ENCODE measurements around the gene RANBP3L.

The RANBP3L gene

DNA sequence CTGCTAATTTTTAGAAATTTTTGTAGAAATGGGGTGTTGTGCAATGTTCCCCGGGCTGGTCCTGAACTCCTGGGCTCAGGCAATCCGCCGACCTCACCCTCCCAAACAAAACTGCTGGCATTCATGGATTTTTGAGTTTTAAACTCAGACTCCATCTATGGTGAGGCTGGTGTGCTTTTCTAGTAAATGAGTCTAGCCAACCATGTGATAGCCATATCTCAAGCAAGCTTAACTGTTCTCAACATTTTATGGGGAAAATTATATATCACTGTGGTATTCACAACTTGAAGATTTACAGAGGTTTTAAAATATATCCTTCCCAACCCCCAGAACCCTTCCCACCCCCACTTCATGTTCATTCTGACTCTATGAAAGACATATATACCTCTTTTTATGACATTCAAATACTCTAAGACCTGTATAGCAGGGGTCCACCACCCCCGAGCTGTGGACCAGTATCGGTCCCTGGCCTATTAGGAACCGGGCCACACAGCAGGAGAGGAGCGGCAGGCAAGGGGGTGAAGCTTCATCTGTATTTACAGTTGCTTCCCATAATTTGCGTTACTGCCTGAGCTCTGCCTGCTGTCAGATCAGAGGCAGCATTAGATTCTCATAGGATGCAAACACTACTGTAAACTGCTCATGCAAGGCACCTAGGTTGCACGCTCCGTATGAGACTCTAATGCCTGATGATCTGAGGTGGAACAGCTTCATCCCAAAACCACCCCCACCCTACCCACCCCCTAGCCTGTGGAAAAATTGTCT lies 55.5 kb downstream of the RANBP3L start:
- in situ Hi-C loops (cut with MboI; ENCODE audit: low sequenced_read_pairs), result loop anchor here (10.0 kb wide), 1 partner anchor 449 kb away; no protein-coding TSS in a partner anchor

DNA sequence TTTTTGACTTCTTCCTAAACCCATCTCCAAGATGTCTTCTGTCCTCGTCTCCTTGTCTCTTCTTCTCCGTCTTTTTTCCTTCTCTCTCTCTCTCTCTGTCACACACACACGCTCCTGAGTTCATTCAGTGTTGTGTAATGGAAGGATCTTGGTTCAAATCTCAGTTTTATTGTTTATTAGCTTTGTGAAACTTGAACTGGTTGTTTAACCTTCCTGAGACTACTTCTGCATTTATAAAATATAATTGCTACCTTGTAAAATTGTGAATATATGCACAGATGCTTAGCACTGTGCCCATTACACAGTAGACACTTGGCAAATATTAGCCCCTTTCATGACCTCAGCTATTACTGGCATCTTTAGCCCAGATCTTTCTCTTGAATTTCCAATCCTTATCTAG lies 57.6 kb downstream of the RANBP3L start:
- in situ Hi-C loops (cut with MboI; ENCODE audit: low sequenced_read_pairs), result loop anchor here (10.0 kb wide), 1 partner anchor 451 kb away; no protein-coding TSS in a partner anchor

DNA sequence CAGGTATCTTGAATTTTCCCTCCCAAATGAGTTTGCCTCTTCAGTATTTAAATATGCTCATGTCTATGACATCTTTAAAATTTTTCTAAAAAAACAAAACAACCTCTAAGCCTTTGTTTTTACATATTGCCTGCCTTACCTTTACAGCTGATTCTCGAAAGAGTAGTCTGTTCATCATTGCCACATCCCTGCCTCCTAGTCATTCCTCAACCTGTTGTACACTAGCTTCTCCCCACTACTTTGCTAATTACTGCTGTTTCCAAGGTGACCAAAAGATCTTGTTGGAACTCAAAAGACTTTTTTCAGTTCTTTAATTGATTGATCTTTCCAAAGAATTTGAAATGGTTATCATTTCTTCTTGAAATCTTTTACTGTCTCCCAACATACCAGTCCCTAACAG lies 58.0 kb downstream of the RANBP3L start:
- in situ Hi-C loops (cut with MboI; ENCODE audit: low sequenced_read_pairs), result loop anchor here (10.0 kb wide), 1 partner anchor 451 kb away; no protein-coding TSS in a partner anchor

DNA sequence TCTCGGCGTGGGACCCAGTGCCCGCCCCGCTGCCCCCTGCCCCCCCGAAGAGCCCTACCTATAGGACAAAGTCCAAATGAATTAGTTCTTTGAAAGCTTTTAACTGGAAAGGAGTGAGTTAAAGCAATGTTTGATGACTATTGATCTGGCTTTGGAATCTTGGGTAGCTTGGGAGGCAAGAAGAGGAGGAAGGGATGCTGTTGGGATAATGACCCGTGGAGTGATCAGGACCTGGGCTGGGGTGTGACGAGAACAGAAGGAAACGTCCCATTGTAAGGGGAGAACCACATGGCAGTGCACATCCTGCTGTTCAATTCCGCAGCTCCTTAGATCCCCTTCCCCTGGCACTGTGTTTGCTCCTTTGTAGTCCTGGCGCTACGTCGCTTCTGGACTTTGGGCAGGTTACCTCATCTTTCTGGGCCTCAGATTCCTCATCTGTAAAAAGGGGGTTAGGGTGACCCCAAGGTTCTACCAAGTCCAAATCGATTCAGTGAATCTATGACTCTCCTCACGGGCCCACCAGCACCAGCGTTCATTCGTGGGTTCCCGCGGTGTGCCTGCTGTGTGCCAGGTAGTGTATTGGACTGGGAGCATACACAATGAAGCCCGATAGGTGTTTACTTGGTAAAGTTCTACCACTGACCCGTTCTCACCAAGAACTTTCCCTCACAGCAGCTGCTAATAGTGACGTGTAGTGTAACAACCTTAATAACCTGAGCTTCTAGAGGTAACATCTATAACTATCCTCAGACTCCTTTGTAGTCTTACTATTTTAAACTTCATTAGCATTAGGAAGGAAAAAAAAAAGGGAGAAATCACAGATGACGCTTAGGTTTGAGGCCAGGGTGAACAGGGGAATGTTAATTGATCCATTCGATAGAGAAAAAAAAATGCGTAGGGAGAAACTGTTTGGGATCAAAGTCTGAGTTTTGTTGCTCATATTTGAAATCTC lies 58.9 kb downstream of the RANBP3L start:
- in situ Hi-C loops (cut with MboI; ENCODE audit: low sequenced_read_pairs), result loop anchor here (10.0 kb wide), 1 partner anchor 452 kb away; no protein-coding TSS in a partner anchor

DNA sequence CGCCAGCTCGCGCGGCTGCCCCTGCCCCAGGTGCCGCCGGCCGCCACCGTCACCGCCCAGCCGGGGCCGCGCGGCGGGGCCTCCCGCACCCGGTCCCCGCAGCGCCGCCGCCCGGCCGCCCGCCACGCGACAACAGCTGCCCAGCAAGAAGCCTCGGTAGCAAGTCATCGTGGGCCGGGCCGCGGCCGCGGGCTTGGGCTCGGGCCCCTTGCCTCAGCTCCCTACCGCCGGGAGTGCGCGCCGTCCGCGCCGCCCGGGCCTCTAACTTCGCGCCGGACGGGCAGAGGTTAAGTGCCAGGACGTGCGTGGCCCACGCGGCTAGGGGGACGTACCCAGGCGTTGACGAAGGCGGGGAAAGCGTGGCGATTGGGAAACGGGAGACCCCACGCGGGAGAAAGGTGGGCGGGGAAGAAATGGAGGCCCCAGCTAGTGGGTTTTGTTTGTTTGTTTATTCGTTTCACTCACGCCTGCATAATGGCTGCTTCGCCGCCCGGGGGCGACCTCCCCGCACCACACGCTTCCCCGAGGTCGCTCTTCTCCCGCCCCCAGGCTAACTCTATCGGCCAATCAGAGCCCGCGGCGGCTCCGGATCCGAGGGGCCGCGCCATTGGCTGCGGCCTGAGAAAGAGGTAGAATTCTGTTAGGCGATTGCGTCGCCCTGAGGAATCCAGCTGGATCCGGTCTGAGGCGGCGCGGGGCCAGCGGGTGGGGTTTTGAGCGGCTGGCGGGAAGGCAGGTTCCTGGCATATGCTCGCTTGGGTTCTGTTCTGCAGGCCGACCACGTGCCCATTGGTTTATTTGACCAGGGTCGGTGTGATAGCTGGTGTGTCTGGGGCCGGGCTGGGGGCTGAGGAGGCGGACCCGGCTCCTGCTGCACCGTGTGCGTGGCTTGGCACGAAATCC lies 59.8 kb downstream of the RANBP3L start, which contains the start of gene NADK2:
Gene NADK2 (minus strand): TSS at position 295 of the 903 bp plus-strand sequence. CDS start 127 bp downstream, at position 168.
- in situ Hi-C loops (cut with MboI; ENCODE audit: low sequenced_read_pairs), result loop anchor here (10.0 kb wide), 1 partner anchor 453 kb away; no protein-coding TSS in a partner anchor

DNA sequence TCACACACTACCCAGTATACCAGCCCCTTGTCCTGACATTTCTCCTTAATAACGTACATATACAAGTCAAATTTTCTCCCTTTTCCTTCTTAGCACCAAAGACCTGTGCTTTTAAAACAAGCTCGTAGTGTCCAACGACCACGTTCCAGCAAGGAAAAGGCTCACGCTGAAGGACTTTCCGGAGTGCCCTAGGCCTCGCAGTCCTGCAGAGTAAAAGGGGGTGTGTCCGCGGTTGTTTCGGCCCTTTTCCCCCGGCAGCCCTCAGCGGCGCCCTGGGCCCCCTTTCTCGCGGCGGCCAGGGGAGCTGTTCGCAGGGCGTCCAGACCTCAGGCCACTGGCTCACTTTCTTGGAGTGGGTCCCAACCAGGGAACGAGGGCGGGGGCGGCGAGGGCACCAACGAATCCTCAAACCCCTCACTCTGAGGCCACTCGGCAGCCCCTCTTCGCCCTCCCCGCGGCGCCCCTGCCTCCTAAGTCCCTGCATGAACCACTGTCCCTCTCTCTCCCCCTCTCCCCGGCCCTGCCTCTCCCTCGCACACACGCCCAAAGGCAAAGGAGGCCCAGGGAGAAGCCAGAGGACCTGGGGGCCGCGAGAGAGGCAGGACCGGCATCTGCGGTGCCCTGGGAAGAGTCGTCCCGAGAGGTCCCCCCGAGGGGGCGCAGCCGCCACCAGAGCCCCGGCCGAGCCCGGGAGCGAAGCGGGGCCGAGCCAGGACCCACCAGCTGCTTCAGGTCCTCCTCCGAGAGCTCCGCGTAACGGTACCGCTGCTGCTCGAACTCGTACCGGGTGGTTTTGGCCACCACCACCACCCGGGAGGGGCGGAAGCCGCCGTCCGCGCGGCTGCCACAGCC lies 60.7 kb downstream of the RANBP3L start:
- in situ Hi-C loops (cut with MboI; ENCODE audit: low sequenced_read_pairs), result loop anchor here (10.0 kb wide), 1 partner anchor 454 kb away; no protein-coding TSS in a partner anchor

DNA sequence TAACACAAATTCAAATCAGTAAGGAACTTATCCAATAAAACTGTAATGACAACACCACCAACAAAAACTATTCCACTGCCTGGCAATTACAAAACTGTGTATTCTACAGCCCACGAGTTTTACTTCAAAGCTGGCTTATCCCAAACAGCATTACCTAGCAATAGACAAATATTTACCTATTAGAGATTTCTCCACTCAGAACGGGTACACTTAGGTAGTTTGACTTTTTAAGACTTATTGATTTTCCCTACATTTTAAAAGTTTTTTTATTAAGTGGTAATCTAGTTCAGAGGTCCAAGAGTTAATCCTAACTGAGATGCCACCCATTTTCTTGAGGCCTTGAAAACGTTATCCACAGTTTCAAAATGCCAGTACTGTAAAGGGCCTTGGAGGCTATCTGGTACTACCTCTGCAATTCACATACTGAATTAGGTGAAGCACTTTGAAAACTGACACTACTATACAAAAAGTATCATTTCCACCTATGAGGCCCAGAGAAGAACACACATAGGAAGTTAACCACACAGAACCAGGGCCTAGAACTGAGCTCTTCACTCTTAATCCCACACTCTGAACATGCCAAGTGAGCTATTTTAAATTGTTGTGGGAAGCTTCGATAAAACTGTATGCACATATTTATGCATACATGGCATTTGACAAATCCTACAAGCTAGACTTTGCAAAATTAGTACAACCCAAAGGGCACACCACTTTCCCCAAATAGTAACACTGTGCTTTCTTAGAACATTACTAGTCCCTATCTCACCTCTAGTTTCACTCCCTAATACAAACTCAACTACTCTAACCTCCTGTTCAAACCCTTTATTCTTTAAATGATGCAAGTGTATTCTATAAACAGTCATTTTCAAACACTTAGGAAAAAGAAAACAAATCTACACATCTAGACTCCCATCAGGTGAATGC lies 62.1 kb downstream of the RANBP3L start:
- in situ Hi-C loops (cut with MboI; ENCODE audit: low sequenced_read_pairs), result loop anchor here (10.0 kb wide), 1 partner anchor 455 kb away; no protein-coding TSS in a partner anchor

DNA sequence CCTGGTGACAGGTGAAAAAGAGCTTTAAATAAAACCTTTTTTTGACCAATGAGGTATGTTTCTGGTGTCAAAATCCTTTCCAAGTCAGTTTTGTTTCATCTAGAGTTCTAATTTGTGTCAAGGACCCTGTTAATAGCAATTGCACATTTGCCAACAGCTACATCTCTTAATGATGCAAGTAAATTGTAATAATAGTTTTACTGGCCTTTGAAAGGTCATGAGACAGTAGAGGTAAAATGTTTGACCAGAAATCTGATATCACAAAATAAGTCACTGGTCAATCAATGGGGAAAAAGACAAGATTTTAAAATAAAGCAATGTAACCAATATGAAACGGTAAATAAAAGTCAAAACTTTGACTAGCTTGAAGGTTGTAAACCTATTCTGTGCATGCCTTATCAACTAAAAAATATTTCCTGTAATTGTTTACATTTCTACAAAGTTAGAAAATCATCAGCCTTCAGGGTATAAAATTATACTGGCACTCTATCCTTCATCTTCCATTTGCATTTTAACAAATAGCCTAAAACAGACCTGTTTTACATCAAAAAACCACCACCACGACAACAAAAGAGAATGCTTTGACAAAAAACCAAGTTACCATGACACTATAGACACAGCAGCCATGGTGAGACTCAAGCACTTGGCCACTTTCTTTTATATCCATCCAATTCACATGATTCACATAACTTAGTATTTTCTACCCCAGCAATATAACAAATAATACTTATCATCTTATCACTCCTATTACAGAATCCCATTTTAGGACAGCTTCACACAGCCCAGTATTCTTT lies 63.0 kb downstream of the RANBP3L start:
- in situ Hi-C loops (cut with MboI; ENCODE audit: low sequenced_read_pairs), result no loop called here

DNA sequence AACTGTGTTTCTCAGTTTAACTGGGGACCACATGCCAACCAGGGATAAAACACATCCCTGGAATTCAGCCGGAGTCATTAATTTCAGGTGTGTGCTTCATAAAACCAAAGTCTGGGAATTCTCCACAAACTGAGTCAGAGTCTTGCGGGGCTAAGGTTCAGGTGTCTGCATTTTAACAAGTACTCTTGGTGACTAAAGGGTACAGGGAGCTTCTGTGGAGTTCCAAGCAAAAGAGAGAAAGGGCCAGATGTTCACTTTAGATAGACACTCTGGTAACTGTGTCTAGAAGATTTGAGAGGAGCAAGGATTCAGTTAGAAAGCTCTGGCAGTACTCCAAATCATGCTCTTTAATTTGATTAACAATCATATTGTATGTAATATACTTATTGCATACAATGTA lies 64.0 kb downstream of the RANBP3L start:
- in situ Hi-C loops (cut with MboI; ENCODE audit: low sequenced_read_pairs), result no loop called here

DNA sequence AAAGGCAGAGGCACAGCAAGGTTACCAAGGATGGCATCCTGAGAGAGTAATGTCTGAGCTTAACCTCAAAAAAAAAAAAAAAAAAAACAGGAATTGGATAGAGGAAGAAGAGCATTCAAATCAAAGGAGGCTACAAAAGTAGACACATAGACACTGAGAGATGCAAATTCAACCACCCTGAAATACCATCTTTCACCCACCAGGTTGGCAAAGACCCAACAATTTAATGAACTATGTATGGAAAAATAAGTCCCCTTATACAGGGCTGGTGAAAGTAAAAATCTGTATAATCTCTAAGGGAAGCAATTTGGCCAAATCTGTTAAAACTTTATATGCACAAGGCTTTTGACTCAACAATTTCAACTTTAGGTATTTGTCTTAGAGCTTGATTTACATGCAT lies 64.9 kb downstream of the RANBP3L start:
- in situ Hi-C loops (cut with MboI; ENCODE audit: low sequenced_read_pairs), result no loop called here

DNA sequence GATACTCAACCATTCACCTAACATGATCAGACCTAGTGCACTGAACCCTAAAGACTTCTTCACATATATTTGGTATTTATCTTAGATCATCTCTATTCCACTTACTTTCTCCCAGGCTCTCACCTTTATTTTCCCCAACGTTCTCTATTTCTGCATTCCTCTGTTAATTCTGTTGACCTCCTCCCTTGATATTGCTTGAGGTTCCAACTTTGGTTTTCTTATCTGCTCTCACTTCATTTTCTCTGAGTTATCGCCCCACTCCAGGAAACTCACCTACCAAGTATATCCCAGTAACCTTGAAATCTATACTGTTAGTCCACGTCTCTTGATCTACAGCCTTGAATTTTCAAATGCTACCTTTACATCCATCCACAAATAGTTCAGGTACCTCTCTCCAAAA lies 69.2 kb downstream of the RANBP3L start:
- in situ Hi-C loops (cut with MboI; ENCODE audit: low sequenced_read_pairs), result no loop called here

DNA sequence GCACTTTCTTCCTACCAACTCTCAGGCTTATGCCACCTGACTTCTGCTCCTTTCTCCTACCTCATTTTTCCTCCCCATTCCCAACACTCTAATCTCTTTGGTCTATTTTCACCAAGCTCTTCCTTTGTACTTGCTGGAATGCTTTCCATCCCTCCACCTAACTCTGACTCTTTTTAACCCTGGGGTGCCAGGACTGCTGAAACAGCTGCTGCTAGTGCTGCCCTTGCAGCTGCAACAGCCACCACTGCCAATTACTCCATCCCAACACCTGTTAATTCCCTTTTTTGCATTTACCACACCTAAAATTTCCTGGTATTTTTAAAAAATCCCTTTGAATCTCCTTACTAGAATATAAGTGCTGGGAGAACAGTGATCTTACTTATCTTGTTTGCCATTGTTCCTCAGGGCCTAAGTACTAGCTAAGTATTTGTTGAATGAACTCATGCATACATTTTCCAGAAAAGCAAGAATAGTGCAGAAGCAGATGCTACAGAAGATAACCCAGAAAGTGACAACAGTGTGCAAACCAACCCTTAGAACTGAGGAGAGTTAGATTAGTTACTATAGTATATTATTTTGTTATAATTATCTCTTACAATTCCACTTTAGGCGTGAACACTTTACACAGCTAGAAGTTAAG lies 71.4 kb downstream of the RANBP3L start:
- in situ Hi-C loops (cut with MboI; ENCODE audit: low sequenced_read_pairs), result no loop called here

DNA sequence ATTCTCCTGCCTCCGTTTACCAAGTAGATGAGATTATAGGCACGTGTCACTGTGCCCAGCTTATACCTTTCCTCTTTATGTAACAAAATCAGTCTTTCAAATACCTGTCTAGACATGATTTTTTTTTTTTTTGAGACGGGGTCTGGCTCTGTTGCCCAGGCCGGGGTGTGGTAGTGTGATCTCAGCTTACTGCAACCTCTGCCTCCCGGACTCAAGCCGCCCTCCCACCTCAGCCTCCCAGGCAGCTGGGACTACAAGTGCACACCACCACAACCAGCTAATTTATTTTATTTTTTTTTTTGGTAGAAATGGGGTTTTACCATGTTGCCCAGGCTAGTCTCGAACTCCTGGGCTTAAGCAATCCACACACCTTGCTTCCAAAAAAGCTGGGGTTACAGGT lies 73.2 kb downstream of the RANBP3L start:
- in situ Hi-C loops (cut with MboI; ENCODE audit: low sequenced_read_pairs), result no loop called here

DNA sequence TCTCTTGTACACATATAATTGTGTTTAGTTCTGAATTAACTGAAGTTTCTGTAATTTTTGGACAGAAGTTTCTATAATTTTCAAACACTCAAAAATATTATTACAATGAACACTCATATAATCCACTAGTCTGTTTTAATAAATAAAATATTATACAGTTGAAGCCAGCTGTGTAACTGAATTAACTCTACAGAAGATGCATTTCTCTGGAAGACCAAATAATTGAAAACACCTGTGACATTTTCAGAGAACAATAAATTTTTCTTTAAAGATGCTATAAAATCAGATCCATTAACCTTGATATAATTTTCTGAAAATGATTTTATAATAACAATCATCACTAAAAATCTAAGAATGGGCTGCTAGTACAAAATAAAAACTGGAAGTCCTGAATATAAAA lies 74.7 kb downstream of the RANBP3L start:
- in situ Hi-C loops (cut with MboI; ENCODE audit: low sequenced_read_pairs), result no loop called here

DNA sequence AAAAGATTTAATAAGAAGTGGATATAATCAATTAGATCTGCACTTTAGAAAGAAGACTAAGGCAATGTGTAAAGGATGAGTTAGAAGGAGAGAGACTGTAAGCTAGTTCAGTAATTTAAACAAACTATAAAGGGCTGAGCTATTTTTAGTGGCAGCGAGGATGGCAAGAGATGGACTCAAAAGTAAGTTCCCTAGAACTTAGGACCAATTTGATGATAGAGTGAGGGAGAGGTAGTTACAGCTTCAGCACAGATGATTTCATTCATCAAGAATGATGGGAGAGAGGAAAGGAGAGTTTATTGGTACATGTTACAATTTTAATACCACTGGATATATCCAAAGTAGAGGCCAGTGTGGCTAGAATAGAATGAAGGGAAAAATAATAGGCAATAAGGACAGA lies 79.1 kb downstream of the RANBP3L start:
- in situ Hi-C loops (cut with MboI; ENCODE audit: low sequenced_read_pairs), result no loop called here

DNA sequence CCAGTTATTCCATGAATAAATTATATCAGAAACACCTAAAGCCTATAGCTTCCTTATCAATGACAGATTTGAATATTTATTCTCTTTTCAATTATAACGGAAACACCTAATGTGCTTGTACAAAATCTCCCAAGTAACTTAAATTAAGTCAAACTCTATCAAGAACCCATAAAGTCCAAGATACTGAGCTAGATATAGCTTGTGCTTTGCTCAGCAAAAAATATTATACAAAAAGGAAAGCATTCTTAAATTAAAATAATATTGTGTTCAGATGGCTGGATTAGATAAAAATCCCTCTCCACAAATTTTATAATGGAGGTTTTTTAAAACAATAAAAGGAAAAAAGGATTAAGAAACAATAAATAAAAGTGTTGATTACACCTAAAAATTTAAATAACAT lies 83.7 kb downstream of the RANBP3L start:
- in situ Hi-C loops (cut with MboI; ENCODE audit: low sequenced_read_pairs), result no loop called here

DNA sequence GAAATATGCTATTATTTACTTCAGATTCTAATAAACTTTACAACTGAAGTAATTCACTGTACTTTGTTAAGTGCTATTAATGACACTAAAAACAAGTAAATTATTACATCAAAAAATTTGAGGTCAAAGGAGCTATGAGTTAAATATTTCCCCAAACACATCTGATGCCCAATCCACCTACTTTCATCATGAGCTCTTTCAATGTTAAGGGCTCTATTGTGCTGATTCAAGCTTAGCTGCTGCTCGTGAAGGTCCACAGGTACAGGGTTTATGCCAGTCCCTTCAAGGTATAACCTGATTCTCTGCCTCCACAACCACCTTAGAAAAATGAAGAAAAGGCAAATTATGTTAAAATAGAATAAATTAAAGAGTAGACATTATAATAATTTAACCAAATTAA lies 84.1 kb downstream of the RANBP3L start:
- in situ Hi-C loops (cut with MboI; ENCODE audit: low sequenced_read_pairs), result no loop called here

Measured in HL-60/S4 (cell line).